Tibial artery (tissue), 4 donors: ENCODE results near the gene GLOD4.

Experiments
- DNase-seq, 2 donors: peaks; one replicate each; pipeline ENCODE4 v3.0.0-alpha.2; 2019
- H3K27ac ChIP-seq, 2 donors: fragments of 200-600 bp; sonication (generic) in 1 of 2; 1 replicate in 1 of 2; 2 replicates in 1 of 2; pipeline ENCODE4 v1.5.1; 2018 to 2019; ENCODE audit warnings: mild to moderate bottlenecking in 1 of 2
- H3K27me3 ChIP-seq, 2 donors: fragments of 200-600 bp; sonication (generic) in 1 of 2; one replicate each; pipeline versions ENCODE4 v1.5.1 to v1.6.0; 2016 to 2019
- H3K36me3 ChIP-seq, 3 donors: fragments of 200-600 bp; sonication (generic) in 2 of 3; one replicate each; pipeline ENCODE4 v1.5.1; 2016 to 2019; ENCODE audit warnings: mild to moderate bottlenecking in 2 of 3
- H3K4me1 ChIP-seq, 4 donors: fragments of 200-600 bp; sonication (generic) in 2 of 4; 1 replicate in 3 of 4; 2 replicates in 1 of 4; pipeline ENCODE4 v1.5.1; 2016 to 2019
- H3K4me3 ChIP-seq, 2 donors: fragments of 200-600 bp; sonication (generic) in 1 of 2; 1 replicate in 1 of 2; 2 replicates in 1 of 2; pipeline ENCODE4 v1.5.1; 2018 to 2019; ENCODE audit warnings: mild to moderate bottlenecking in 2 of 2
- H3K9me3 ChIP-seq, 3 donors: fragments of 200-600 bp; sonication (generic) in 1 of 3; one replicate each; pipeline ENCODE4 v1.5.1; 2016 to 2019
- intact Hi-C: fragments of 100-400 bp; cut with DNase I; formaldehyde crosslinking; loops from one replicate; pipeline ENCODE4 v1.15.0; 2023; ENCODE audit warnings: low total_unique reads
- TF ChIP-seq, protein P1 (sequence below), 2 experiments: fragments of 200-600 bp in 1 of 2; fragments of 450-650 bp in 1 of 2; IDR thresholded peaks; one replicate each; pipeline ENCODE4 v1.5.1; 2017 to 2019; ENCODE audit warnings: antibody characterized with exemption in 2 of 2, mild to moderate bottlenecking in 1 of 2, moderate library complexity in 1 of 2

The GLOD4 gene

DNA sequence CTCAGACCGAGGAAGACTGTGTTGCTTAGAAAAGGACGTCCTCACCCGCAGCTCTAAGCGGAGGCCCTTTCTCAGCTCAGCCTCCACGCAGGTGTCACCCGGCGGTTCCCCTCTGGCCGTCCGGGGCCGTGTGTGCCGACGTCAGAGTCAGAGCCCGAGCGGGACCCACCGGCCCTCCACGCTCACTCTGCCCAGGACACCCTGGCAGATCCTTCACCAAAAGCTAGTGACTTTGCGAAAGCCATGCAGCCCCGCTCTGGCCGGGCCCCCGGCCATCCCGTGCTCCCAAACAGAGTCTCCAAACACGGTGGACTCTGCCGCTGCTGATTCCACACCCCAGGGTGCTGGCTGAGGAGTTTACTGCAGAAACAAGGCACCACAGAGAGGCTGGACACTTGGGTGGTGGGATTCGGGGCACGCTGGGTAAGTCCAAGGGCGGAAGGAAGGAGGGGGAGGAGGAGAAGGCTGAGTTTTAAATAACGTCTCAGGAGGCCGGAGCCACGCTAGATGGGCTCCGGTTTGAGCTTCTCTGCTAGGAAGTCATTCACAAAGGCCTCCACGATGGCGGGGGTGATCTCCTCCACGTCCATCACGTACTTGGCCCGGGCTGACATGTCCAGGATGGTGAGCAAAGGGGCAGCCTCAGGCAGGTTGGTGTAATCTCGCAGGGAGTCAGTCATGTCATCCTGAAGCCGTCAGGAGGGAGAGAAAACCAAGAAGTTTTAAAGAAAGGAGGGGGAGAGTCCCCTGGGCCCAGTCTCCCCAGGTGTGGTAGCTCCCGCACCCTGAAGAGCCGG is 18.6 kb upstream of the GLOD4 start:
- Histone ChIP-seq H3K4me3 (no peak overlapping the region), H3K36me3 (peaks cover 0 to 34% (median 7%) of the 10 kb centered on the region in 3 donors), H3K27ac (no peak overlapping the region), H3K9me3 (no peaks in the 10 kb centered on the region), H3K27me3 (no peaks in the 10 kb centered on the region), H3K4me1 (peaks cover 0 to 20% (median 5%) of the 10 kb centered on the region in 4 donors)
- intact Hi-C loops = loop anchor here (5.0 kb wide), 1 partner anchor 262 kb away; no protein-coding TSS in a partner anchor
- DNase-seq = no peak
- TF ChIP-seq, protein P1, sequence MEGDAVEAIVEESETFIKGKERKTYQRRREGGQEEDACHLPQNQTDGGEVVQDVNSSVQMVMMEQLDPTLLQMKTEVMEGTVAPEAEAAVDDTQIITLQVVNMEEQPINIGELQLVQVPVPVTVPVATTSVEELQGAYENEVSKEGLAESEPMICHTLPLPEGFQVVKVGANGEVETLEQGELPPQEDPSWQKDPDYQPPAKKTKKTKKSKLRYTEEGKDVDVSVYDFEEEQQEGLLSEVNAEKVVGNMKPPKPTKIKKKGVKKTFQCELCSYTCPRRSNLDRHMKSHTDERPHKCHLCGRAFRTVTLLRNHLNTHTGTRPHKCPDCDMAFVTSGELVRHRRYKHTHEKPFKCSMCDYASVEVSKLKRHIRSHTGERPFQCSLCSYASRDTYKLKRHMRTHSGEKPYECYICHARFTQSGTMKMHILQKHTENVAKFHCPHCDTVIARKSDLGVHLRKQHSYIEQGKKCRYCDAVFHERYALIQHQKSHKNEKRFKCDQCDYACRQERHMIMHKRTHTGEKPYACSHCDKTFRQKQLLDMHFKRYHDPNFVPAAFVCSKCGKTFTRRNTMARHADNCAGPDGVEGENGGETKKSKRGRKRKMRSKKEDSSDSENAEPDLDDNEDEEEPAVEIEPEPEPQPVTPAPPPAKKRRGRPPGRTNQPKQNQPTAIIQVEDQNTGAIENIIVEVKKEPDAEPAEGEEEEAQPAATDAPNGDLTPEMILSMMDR (IDR thresholded peaks at IDR 0.05) = no peak

DNA sequence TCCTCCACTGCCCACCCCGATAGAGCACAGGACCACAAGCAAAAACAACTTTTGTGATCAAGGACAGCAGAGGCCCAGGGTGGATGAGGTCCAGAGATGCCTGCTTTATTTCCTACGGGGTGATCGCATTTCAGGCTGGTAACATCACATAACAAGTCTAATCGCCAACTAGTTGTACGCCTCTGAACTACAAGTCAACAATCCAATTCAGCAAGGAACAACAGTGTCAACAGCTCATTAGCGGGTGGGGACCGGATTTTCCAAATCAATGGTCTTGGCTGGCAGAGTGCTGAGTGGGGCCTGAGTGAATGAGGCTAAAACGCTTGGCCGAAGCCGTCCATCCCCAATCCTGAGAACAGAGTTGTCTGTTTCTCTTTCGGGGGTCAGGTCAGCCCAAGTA is 17.2 kb upstream of the GLOD4 start:
- no peak overlapping the region for H3K4me3 ChIP-seq
- H3K9me3 ChIP-seq = no peaks in the 10 kb centered on the region
- DNase-seq = no peak
- intact Hi-C loops = no loop called here
- H3K4me1 ChIP-seq = peaks cover 0 to 34% (median 12%) of the 10 kb centered on the region in 4 donors
- peaks cover 0 to 34% (median 7%) of the 10 kb centered on the region in 3 donors for H3K36me3 ChIP-seq
- no peaks in the 10 kb centered on the region for H3K27me3 ChIP-seq
- TF ChIP-seq, protein P1 (IDR thresholded peaks at IDR 0.05) = no peak
- H3K27ac ChIP-seq = no peak overlapping the region

GRCh38 chr17:798246-798645 is 16.2 kb upstream of the GLOD4 start:
- H3K36me3 ChIP-seq = peaks cover 0 to 27% (median 3%) of the 10 kb centered on the region in 3 donors
- DNase-seq = no peak
- H3K9me3 ChIP-seq = no peaks in the 10 kb centered on the region
- TF ChIP-seq, protein P1 (IDR thresholded peaks at IDR 0.05) = no peak
- H3K4me3 ChIP-seq = no peak overlapping the region
- intact Hi-C loops = no loop called here
- H3K27ac ChIP-seq = no peak overlapping the region
- no peaks in the 10 kb centered on the region for H3K27me3 ChIP-seq
- peaks cover 0 to 34% (median 12%) of the 10 kb centered on the region in 4 donors for H3K4me1 ChIP-seq

DNA sequence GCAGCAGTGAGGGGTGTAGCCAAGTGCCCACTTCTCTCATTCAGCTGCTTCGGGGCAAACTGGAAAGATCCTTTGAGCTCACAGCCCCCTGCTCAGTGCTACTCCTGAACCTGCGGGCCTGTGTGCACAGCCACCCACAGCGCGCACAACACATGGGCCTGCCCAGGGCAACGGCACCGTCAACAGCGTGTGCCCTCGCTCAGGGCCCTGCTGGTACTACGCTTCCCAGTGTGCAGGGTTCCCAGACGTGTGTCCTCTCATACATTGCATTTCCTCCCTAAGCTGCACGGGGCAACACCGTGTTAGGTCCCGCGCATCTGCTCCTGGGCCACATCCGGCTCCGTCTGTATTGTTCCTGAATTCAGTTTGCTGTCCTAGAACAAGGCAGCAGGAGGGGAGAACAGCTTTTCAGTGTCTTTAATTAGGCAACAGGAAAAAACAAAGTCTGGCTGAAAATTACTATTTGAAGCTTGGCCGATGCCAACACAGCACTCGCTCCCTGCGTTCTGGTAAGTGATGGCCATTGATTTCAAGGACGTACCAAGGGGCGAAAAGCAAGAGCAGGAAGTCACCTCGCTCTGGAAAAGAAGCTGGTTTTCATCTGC is 15.3 kb upstream of the GLOD4 start:
- TF ChIP-seq, protein P1 (IDR thresholded peaks at IDR 0.05) = no peak
- Histone ChIP-seq H3K27ac (no peak overlapping the region), H3K9me3 (no peaks in the 10 kb centered on the region), H3K4me1 (peaks cover 0 to 31% (median 12%) of the 10 kb centered on the region in 4 donors), H3K4me3 (no peak overlapping the region), H3K36me3 (peaks cover under 1 to 25% (median 5%) of the 10 kb centered on the region in 3 donors), H3K27me3 (no peaks in the 10 kb centered on the region)
- DNase-seq = no peak
- intact Hi-C loops = no loop called here

- Histone ChIP-seq H3K36me3 (peaks cover 8 to 31% (median 13%) of the 10 kb centered on the region in 3 donors), H3K9me3 (no peaks in the 10 kb centered on the region), H3K4me3 (no peak overlapping the region), H3K27me3 (no peaks in the 10 kb centered on the region), H3K4me1 (peaks cover 0 to 23% (median 9%) of the 10 kb centered on the region in 4 donors), H3K27ac (no peak overlapping the region)
- DNase-seq = peak in 1 of 2 donors; percentile 38
- intact Hi-C loops = no loop called here
- TF ChIP-seq, protein P1 (IDR thresholded peaks at IDR 0.05) = no peak
These were observed 14.5 kb upstream of the GLOD4 start for GRCh38 chr17:796609-797008.
